Forelimb muscle (tissue), 1 donor: Measurements from ENCODE around the gene PSMD6. TPM values are rescaled to one million over a fixed set of nuclear protein-coding genes. Genes with fewer than 3 reads are reported as not detected.

Experiments
- polyA plus RNA-seq: library from polyadenylated mRNA; unstranded; fragments of 120-200 nt; gene quantifications from one replicate; pipeline ENCODE4 v1.2.1, GENCODE V29; 2013; ENCODE audit not compliant: insufficient read length

PSMD6 gene
- polyA plus RNA-seq, 1 donor: 78.5 TPM

Other genes with a start within 250 kb of the PSMD6 start
- 0.22 TPM for gene C3orf49, start 204.2 kb downstream of the PSMD6 start, polyA plus RNA-seq
- gene THOC7, start 159.7 kb downstream of the PSMD6 start, polyA plus RNA-seq: 52.7 TPM
- 11.3 TPM for gene ATXN7, start 159.6 kb downstream of the PSMD6 start, polyA plus RNA-seq
- gene SCAANT1, start 111.1 kb downstream of the PSMD6 start, polyA plus RNA-seq: 1.0 TPM
- gene PRICKLE2, start 202.0 kb upstream of the PSMD6 start, polyA plus RNA-seq: 6.9 TPM